ENCODE measurements around the gene DGKB. TPM values are rescaled to one million over a fixed set of nuclear protein-coding genes. Genes with fewer than 3 reads are reported as not detected.
A peak's percentile ranks its signal among the peaks of the same experiment; 100 is the strongest.
"Not testable (repeated sequence)": the region's sequence is repeated elsewhere in the genome, so short reads cannot be mapped to it uniquely, and the experiment has no call there.

DGKB gene
- total RNA-seq, 1 experiment from 2014 or later, result 0.12 TPM

GRCh38 chr7:14585232-14585631 is 317.3 kb downstream of the DGKB start:
- DNase-seq (ENCODE audit: low spot score), result no peak

- no peak for DNase-seq (ENCODE audit: low spot score)
These were observed 319.0 kb downstream of the DGKB start for GRCh38 chr7:14583518-14583917.

GRCh38 chr7:14582010-14582409 is 320.5 kb downstream of the DGKB start:
- DNase-seq (ENCODE audit: low spot score), result no peak

GRCh38 chr7:14579971-14580370 is 322.6 kb downstream of the DGKB start:
- DNase-seq (ENCODE audit: low spot score), result no peak

GRCh38 chr7:14576578-14576977 is 326.0 kb downstream of the DGKB start:
- DNase-seq (ENCODE audit: low spot score), result no peak

GRCh38 chr7:14570750-14571607 is 331.6 kb downstream of the DGKB start:
- DNase-seq (ENCODE audit: low spot score), result no peak

GRCh38 chr7:14552060-14552459 is 350.5 kb downstream of the DGKB start:
- no peak for DNase-seq (ENCODE audit: low spot score)

GRCh38 chr7:14551310-14551709 is 351.2 kb downstream of the DGKB start:
- DNase-seq (ENCODE audit: low spot score), result no peak

- DNase-seq (ENCODE audit: low spot score), result no peak
These were observed 359.9 kb downstream of the DGKB start for GRCh38 chr7:14542624-14543023.

- peak; percentile 85 for DNase-seq (ENCODE audit: low spot score)
These were observed 381.4 kb downstream of the DGKB start for GRCh38 chr7:14521183-14521582.

- no peak for DNase-seq (ENCODE audit: low spot score)
These were observed 392.3 kb downstream of the DGKB start for GRCh38 chr7:14510268-14510667.

- DNase-seq (ENCODE audit: low spot score), result peak; percentile 99
These were observed 394.9 kb downstream of the DGKB start for GRCh38 chr7:14507617-14508016.

GRCh38 chr7:14505906-14506305 is 396.6 kb downstream of the DGKB start:
- DNase-seq (ENCODE audit: low spot score), result no peak

GRCh38 chr7:14504134-14504533 is 398.4 kb downstream of the DGKB start:
- no peak for DNase-seq (ENCODE audit: low spot score)

GRCh38 chr7:14503623-14504022 is 398.9 kb downstream of the DGKB start:
- no peak for DNase-seq (ENCODE audit: low spot score)

- DNase-seq (ENCODE audit: low spot score), result no peak
These were observed 401.1 kb downstream of the DGKB start for GRCh38 chr7:14501436-14501835.

- DNase-seq (ENCODE audit: low spot score), result no peak
These were observed 405.2 kb downstream of the DGKB start for GRCh38 chr7:14497390-14497789.

- no peak for DNase-seq (ENCODE audit: low spot score)
These were observed 406.9 kb downstream of the DGKB start for GRCh38 chr7:14495633-14496032.

- DNase-seq (ENCODE audit: low spot score), result no peak
These were observed 414.7 kb downstream of the DGKB start for GRCh38 chr7:14487701-14488395.

GRCh38 chr7:14483663-14484062 is 418.9 kb downstream of the DGKB start:
- DNase-seq (ENCODE audit: low spot score), result no peak

- DNase-seq (ENCODE audit: low spot score), result no peak
These were observed 422.3 kb downstream of the DGKB start for GRCh38 chr7:14480281-14480680.

GRCh38 chr7:14478834-14479510 is 423.6 kb downstream of the DGKB start:
- no peak for DNase-seq (ENCODE audit: low spot score)

GRCh38 chr7:14461716-14462115 is 440.8 kb downstream of the DGKB start:
- not testable (repeated sequence) for DNase-seq (ENCODE audit: low spot score)
